ENCODE measurements around the gene SERPINB4.

- TF ChIP-seq, protein P1, sequence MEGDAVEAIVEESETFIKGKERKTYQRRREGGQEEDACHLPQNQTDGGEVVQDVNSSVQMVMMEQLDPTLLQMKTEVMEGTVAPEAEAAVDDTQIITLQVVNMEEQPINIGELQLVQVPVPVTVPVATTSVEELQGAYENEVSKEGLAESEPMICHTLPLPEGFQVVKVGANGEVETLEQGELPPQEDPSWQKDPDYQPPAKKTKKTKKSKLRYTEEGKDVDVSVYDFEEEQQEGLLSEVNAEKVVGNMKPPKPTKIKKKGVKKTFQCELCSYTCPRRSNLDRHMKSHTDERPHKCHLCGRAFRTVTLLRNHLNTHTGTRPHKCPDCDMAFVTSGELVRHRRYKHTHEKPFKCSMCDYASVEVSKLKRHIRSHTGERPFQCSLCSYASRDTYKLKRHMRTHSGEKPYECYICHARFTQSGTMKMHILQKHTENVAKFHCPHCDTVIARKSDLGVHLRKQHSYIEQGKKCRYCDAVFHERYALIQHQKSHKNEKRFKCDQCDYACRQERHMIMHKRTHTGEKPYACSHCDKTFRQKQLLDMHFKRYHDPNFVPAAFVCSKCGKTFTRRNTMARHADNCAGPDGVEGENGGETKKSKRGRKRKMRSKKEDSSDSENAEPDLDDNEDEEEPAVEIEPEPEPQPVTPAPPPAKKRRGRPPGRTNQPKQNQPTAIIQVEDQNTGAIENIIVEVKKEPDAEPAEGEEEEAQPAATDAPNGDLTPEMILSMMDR (IDR thresholded peaks at IDR 0.05; ENCODE audit: low read length): no peak
- TF ChIP-seq EZH2 (IDR thresholded peaks at IDR 0.05; ENCODE audit: borderline replicate concordance, low read length): no peak
Observed at GRCh38 chr18:63617915-63618234, 26.2 kb downstream of the SERPINB4 start.
